ENCODE results near the gene SACS.

GRCh38 chr13:23473221-23473620 is 39.7 kb upstream of the SACS start:
- no peak for TF ChIP-seq CTCF (IDR thresholded peaks at IDR 0.05)
- no peak for TF ChIP-seq EZH2 (IDR thresholded peaks at IDR 0.05; ENCODE audit: borderline replicate concordance, insufficient read depth, low read depth, low read length, poor library complexity, severe bottlenecking)
